GM12872 (cell line): ENCODE data around the gene ZEB2.

Experiments
- TF ChIP-seq, protein P1 (sequence below): IDR thresholded peaks from 3 replicates; pipeline ENCODE4 v1.5.1; 2011; ENCODE audit warnings: low read depth, mild to moderate bottlenecking, low read length, moderate library complexity; ENCODE audit not compliant: insufficient read depth

Gene ZEB2

DNA sequence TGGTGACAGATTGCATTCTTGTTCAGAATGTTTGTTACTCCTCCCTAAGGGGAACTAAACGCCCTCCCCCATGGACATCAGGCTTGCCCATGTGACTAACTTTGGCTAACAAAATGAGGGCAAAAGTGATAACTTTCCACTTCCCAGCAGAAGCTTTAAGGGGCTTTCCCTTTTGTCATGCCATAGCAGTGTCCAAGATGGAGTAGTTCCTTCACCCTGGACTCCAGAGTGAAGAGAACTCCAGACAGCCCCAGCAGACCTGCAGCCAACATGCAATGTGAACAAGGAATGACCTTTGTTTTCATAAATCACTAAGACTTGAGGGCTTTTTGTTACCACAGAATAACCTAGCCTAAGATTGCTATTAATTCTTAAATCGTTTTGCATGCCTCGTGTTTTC is 163.5 kb downstream of the ZEB2 start:
- TF ChIP-seq, protein P1, sequence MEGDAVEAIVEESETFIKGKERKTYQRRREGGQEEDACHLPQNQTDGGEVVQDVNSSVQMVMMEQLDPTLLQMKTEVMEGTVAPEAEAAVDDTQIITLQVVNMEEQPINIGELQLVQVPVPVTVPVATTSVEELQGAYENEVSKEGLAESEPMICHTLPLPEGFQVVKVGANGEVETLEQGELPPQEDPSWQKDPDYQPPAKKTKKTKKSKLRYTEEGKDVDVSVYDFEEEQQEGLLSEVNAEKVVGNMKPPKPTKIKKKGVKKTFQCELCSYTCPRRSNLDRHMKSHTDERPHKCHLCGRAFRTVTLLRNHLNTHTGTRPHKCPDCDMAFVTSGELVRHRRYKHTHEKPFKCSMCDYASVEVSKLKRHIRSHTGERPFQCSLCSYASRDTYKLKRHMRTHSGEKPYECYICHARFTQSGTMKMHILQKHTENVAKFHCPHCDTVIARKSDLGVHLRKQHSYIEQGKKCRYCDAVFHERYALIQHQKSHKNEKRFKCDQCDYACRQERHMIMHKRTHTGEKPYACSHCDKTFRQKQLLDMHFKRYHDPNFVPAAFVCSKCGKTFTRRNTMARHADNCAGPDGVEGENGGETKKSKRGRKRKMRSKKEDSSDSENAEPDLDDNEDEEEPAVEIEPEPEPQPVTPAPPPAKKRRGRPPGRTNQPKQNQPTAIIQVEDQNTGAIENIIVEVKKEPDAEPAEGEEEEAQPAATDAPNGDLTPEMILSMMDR, result no peak

DNA sequence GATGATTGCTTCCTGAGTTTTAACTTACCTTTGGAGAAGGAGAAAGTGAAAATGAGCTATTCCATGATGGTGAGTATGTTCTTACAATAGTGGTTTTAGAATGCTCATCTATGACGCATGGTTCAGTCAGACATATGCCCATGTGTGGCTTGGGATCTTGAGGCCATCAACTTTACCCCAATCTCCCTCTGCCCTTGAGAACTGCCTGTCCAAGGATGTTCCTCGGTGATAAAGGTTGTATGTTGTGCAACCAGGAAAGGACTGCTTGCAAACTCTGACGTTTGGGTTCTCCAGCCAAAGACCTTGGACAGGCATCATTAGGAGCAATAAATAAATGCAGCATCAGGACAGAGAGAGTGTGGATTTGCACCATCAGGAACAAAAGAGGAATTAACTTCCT is 165.0 kb downstream of the ZEB2 start:
- TF ChIP-seq, protein P1, result no peak

DNA sequence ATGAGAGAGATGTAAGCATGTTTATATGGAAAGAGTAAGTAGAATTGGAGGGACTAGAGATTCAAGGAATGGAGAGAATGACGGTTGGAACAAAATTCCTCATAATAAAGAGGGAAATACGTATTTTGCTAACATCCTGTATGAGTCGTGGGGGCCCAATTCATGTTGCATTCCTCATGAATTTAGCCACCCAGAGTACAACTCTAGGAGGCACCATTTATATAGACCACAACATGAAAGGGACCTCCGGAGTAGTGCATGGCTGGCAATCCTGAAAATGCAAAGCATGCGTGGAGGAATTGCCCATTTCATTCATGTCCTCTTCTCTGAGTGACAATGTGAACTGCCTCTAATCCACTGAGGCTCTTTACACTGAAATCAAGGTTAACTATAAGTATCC is 168.2 kb downstream of the ZEB2 start:
- TF ChIP-seq, protein P1, result no peak

DNA sequence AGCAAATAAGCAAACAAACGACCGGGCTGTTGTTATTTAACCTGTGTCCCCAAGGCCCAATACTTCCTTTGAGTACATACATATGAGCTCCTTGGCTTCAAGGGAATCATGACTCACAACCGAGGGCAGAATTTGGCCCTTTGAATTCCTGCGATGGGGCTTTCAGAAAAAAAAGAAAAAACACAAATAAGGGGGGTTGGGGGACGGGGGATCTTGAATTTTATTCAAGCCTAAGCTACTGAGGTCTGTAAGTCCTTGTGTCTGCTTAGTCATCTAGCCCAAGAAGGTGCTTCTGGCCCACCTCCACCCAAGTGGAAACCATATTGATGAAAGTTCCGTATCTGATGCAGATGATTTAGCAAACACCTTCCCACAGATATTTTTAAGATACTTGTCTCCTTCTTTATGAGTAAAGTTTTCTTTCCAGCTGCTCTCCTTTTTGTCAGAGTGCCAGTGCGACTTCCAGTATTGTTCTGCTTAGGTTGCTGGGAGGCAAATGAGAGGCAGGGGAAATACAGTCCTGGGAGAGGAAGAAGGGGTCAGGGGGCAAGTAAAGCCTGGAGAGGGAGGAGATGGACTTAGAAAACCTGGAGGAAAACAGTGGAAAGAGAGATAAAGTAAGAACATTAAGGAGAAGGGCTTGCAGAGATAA is 169.6 kb downstream of the ZEB2 start:
- TF ChIP-seq, protein P1, result no peak

DNA sequence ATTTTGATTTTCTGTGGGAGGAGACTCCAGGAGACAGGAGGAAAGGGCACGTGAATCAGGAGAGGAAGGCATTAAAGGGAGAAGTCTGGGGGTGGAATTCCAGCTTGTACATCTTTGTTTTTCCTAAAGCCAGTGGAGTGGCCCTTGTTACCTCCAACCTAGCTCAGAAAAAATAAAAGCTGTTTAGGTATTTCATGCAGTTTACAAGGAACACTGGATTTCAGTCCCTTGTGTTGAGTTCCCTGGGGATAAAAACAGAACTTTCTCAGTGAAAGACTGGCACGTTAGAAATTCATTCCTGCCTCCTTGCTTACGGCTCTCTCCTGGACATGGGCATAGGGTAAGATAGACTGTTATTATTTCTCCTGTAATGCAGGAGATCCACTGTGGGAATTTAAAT is 170.2 kb downstream of the ZEB2 start:
- TF ChIP-seq, protein P1, result no peak

DNA sequence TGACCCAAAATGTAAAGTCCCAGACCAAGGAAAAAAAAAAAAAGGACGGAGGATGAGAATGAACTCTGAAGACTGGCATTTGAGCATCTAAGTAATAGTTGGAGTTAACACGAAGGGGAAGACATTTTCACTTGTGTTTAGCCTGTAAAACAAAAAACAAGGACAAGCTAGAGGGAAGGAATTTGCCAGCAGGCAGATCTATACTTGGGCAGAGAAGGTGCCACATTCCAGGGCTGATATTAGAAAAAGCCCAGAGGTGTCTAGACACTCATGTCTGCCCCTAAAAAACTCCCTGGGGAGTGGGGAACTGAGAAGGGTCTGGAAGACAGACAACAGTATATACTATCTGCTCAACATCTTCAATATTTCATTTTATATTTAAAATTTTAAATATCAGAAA is 171.1 kb downstream of the ZEB2 start:
- TF ChIP-seq, protein P1, result no peak

DNA sequence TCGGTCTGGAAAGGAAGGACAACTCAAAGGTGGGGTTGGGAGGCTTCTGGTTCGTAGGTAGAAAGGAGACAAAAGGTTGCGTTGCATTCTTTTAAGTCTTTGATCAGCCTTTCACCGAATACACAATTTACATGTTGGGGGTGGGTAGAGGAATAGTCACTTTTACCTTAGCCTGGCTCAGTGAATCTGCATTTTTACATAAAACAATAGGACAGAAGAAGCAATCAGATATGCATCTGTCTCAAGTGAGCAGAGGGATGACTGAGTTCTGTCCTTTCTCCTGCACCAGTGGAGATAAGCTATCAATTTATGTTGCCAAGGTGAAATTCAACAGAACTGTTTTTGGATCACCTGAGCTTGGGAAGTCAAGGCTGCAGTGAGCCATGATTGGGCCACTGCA is 173.7 kb downstream of the ZEB2 start:
- TF ChIP-seq, protein P1, result no peak

DNA sequence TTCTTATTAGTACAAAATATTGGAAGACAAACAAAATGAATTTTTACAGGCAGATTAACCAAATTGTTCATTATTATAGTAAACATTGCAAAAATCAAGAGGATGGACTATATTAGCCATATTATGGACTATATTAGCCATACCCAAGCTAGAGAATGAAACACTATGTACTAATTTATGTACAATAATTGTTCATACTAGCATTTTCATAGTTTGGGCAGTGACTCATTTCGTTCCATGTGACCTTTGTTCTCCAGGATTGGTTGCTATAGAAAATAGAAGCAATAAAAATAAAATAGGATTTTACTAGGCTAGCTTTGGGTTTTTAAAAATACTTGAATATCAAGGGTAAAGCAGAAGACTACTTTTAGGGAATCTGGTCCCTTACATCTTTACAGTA is 176.8 kb downstream of the ZEB2 start:
- TF ChIP-seq, protein P1, result no peak
